Measurements from ENCODE around the gene ZNF474.

Gene ZNF474

DNA sequence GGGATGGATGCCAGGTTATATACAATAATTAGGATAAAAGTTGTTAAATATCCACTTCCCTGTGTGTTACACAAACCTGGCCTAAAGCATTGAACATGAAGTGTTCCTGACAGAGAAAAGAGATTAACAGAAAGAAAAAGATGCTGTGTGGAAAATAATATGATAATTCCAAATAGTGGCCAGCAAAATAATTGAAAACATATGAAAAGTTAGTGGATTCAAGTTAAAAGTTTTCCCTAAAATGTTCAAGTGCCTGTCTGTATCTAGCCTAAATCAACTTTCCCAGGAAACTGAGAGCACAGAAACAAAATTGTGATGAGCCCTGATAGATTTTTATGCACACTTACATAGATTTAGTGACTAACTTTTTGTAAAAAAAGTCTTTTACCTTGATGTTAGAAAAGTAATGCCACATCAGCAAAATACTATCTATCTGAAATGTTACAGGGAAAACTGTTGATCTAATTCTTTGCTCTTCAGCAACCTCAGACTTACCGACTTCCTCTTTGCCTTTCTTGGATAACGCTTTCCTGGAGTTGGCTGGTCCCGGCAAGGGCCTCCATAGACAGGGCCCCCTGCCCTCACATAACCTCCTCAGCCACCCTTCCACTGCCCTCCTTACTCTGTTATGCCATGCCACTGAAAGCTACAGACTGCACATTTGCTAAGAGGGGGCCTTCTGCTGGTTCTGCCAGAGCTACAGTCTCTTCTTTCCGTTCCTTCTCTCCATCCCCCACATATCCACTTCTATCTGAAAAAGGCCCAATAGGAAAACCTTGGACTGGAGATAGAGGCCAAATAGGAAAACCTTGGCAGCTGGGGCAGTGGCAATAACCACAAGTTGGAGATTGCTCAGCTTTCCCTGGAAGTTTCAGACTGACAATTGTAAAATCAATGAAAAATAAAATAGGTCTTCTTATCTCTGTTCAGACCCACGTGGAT lies 44.4 kb downstream of the ZNF474 start:
- H3K4me3 ChIP-seq (ENCODE audit: low read length): no peak overlapping the region
- DNase-seq (ENCODE audit: low read depth, low spot score): no peak

DNA sequence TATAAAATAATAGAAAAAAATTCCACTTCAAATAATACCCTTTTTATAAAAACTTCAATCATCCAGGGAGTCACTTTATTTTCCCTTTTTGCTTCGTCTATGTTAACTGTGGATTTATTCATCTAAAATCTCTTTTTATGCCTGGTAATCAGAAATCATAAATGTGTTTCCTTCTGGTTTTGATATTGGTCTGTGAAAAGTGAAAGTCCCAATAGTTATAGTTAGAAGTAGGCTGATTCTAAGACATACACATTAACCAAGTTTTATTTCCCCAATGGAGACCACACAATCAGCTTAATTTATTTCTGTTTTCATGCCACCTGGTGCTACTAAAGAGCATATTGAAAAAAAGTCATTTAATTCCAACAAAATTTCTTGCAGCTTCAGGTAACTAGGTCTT lies 45.7 kb downstream of the ZNF474 start:
- no peak overlapping the region for H3K4me3 ChIP-seq (ENCODE audit: low read length)
- no peak for DNase-seq (ENCODE audit: low read depth, low spot score)

DNA sequence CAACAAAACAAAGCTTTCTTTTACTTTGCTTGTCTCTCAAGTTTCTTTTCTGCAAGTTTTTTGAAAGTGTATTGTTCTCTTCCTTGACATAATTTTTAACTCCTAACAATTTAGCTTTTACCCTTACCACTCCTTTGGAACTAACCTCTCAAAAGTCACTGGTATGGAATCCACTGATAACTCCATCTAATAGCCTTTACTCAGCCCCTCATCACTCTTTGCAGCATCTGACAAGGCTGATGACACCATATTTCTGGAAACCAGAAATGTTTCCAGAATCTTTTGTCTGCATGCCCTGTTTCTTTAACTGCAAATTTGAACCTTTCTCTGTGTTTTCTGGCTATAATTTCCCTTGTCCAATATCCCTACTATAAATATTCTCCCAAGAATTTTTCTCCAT lies 46.5 kb downstream of the ZNF474 start:
- no peak overlapping the region for H3K4me3 ChIP-seq (ENCODE audit: low read length)
- no peak for DNase-seq (ENCODE audit: low read depth, low spot score)

DNA sequence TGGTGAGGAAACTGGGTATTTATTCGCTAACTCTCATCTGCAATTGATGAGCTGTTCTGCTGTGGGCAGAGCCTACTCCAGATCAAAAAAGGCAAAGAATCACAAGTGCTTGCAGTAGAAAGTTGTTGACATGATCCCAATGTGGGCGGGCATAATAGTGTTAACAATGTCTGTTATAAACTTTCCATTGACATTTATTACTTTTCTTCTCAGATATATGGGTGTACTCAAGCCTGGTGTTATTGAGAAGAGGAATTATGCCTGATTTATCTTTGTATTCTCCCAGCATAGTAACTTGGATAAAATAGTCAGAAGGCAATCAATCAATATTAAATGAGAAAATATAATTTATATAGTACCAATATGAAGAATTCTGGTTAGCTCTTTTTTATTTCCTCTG lies 47.8 kb downstream of the ZNF474 start:
- no peak for DNase-seq (ENCODE audit: low read depth, low spot score)
- H3K4me3 ChIP-seq (ENCODE audit: low read length): no peak overlapping the region

DNA sequence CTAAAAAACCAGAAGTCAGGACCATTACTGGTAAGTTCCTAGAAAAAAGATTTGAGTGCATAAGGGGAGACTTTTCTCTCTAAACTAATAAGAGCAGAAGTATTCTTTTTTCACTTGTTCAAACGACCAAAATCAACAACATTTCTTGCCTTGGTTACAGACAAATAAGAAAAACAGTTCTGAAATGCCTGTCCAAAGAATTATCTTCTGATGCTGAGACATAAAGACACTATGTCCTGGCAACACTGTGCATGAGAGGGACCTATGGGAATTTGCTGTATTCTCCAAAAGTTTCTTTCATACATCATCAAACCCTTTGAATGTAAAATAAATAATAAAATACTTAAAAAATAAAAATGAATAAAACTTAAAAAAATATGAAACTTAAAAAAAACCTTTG lies 50.4 kb downstream of the ZNF474 start:
- no peak for DNase-seq (ENCODE audit: low read depth, low spot score)
- H3K4me3 ChIP-seq (ENCODE audit: low read length): no peak overlapping the region

DNA sequence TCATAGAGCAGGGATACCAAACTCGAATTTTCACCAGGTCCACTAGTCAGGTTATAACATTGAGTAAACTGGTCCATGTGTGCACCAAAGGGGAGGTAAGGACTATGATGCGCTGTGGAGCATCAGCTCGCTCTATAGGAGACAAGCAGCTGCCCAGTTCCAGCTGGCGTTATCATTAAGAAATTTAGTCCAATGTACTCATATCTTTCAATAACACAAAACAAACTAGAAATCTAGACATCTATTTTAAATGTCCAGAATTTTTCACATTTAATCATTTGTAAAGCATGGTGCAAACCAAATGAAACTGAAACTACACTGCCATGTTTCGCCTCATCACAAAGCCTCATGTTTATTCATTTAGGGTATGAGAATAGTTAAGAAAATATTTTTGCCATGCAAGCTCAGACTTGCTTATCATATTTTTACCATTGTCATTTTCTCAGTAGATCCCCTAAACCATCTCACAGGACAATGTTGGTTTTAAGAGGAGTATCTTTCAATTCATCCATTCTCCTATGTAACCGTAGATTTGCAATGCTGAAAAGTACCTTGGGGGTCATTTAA lies 50.9 kb downstream of the ZNF474 start:
- no peak for DNase-seq (ENCODE audit: low read depth, low spot score)

DNA sequence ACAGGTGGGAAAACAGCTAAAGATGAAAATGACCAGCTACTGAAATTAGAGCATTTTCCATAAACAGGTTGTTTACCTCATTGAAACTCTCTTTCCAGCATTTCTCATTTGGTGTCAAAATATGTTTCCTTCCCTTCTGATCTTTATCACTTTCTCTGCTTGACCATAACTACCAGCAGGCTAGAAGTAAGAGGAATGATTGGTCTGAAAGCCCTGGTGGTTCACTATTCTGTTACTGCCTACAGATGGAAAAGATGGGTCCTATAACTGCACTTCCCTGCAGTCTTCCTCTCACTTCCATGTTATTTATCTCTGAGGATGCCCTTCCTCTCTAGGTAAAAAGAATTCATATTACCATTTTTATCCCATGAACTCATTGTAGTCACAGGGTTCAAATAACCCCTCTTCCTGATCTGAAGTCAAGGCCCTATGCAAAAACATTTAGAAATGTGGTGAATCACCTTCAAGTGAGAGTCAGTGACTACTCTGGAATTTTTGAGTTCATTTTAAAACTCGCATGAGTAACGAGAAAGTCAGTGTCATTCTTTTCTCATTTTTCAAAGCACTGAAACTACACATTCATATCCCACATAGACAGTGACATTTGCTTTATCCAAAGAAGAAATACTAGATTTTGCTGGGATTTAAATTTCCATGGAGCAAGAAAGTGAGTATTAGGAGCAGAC lies 51.7 kb downstream of the ZNF474 start:
- no peak overlapping the region for H3K4me3 ChIP-seq (ENCODE audit: low read length)
- DNase-seq (ENCODE audit: low read depth, low spot score): no peak

More for the DNA sequence above, 50.9 kb downstream of the ZNF474 start:
- H3K4me3 ChIP-seq (ENCODE audit: low read length): no peak overlapping the region

DNA sequence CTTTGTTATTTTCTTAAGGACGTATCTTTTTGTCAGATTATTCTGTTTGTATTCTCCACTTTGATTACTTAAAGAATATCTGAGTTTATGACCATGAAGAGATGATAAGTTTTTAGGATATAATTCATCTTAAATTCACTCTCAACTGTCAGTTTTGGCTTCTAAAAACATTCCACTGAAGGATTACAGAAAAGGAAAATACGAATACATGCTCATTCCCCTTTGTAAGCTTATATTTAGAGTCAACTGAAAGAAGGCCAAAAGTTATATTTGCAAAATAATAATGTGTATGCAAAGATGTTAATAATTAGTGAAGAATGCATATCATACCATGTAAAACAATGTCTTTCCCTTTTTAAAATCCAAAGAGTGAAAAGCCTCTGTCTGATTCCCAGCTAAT lies 52.5 kb downstream of the ZNF474 start:
- H3K4me3 ChIP-seq (ENCODE audit: low read length): no peak overlapping the region
- no peak for DNase-seq (ENCODE audit: low read depth, low spot score)

DNA sequence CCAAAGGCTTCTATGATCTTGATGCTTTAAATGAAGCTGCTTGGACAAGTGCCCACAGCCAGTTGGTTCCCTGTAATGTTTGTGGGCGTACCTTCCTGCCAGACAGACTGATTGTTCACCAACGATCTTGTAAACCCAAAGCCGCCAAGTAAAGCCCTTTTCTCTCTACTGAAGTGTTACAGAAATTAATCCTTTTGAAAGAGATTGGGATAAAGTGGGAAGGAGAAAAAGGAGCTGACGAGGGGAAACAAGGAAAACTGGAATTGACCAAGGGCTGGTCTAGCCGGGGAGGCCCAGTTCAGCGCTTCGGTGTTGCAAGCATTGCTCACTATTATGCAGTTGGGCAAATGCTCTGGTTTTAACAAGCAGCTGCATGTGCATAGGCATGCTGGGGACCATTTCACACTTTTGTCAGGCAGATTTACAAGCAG lies 53.2 kb downstream of the ZNF474 start:
- no peak for DNase-seq (ENCODE audit: low read depth, low spot score)
- no peak overlapping the region for H3K4me3 ChIP-seq (ENCODE audit: low read length)

DNA sequence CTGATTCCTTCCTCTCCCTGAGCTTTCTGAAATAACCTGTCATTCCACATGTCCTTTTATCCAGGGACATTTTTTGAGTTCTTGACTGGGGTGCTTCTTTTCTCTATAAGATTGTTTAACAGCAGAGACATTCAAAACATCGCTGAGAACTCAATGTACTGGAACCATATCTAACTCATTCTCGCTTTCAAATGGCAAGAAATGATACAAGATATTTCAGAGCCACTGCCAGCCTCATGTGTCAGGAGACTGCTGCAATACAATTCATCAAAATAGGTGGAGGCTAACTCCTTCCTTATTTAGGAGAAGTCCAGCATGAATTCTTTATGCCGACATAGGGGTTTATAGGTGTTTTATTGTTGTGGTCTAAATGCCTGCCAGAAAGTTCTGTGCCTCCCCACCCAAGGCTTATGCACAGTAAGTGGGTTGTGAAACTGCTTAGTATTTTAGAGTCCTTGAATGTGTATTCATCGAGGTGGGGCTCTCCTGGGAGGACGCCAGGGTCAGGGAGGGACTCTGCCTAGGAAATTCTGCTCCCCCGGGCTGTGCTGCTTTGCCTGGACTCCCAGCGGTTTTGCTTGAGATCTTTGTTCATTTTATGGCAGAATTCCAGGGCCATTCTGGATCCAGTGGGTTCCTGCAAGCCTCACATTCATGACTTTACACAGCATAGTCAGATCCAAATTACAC lies 53.9 kb downstream of the ZNF474 start:
- DNase-seq (ENCODE audit: low read depth, low spot score): no peak
- H3K4me3 ChIP-seq (ENCODE audit: low read length): no peak overlapping the region

DNA sequence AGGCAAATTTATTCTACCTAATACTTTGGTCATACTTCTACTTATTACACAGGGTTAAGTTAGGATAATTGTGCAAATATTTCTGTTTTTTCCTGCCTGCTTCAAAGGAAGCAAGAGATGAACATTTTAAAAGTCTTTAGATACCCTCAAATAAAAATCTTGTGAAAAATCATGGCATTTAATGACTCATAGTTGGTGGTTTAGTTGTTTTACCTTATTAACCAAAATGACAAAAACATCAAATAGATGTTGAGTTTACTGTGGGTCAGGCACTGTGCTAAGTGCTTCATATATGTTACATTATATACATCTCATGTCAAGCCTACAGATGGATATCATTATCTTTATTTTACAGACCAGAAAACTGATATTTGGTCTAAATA lies 54.4 kb downstream of the ZNF474 start:
- no peak for DNase-seq (ENCODE audit: low read depth, low spot score)
- no peak overlapping the region for H3K4me3 ChIP-seq (ENCODE audit: low read length)

DNA sequence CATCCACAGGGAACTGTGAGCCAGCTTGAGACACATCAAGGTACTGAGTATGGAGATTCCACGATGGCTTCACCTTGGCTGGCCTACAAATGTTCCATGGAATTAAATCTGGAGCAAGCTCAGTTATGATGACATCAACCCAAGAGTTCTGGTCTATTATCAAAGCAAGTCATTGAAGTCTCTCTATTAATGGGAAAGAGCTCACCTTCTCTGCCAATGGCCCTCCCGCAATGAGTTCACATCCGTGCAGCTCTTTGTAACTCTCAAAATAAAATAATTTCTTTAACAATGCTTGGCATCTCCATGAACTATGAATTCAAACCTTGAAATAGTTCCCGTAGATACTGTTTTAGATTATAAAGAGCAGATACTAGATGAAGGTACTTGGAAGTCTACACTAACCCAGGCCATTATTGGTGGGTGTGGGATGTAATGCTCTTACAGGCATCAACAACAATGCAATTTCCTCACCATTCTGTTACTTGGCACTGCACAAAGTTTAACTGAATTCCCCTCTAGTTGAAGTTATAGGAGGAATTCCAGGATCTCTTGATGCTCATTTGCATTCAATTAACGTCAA lies 55.4 kb downstream of the ZNF474 start:
- H3K4me3 ChIP-seq (ENCODE audit: low read length): no peak overlapping the region
- DNase-seq (ENCODE audit: low read depth, low spot score): no peak

DNA sequence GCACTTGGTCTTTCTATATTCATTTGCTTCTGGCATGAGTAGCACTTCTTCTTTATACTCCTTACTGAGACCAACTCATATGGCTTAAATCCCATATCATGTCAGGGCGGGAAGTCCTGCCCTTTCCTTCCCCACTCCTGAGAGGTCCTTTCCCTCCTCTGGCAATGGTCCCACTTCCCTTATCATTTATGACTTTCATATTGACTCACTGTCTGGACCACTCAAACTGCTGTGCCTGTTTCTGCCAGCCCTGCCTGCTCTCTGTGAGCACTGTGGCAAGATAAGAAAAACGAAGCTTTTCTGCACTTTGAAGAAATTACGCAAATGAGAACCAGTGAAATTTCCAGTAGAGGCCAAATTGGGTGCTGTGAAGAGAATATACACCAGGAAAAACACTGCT lies 58.1 kb downstream of the ZNF474 start:
- no peak overlapping the region for H3K4me3 ChIP-seq (ENCODE audit: low read length)
- no peak for DNase-seq (ENCODE audit: low read depth, low spot score)

DNA sequence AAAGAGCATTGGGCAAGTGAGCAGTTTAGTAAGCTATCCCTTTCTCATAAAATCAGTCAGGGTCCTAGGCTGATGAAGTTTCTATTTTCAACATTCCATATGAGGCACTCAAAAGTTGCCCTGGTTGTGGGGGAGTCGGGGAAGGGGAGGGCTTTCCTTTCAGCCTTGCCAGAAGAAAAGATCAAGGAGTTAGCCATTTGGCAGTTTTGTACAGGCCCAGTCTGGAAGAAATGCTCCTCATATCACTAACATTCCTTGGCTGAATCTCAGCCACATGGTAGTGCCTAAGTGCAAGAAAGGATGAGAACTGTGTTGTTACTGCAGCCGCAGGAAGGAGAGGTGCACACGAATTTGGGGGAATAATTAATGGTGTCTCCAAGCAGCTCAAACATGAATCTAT lies 60.8 kb downstream of the ZNF474 start:
- H3K4me3 ChIP-seq (ENCODE audit: low read length): no peak overlapping the region

DNA sequence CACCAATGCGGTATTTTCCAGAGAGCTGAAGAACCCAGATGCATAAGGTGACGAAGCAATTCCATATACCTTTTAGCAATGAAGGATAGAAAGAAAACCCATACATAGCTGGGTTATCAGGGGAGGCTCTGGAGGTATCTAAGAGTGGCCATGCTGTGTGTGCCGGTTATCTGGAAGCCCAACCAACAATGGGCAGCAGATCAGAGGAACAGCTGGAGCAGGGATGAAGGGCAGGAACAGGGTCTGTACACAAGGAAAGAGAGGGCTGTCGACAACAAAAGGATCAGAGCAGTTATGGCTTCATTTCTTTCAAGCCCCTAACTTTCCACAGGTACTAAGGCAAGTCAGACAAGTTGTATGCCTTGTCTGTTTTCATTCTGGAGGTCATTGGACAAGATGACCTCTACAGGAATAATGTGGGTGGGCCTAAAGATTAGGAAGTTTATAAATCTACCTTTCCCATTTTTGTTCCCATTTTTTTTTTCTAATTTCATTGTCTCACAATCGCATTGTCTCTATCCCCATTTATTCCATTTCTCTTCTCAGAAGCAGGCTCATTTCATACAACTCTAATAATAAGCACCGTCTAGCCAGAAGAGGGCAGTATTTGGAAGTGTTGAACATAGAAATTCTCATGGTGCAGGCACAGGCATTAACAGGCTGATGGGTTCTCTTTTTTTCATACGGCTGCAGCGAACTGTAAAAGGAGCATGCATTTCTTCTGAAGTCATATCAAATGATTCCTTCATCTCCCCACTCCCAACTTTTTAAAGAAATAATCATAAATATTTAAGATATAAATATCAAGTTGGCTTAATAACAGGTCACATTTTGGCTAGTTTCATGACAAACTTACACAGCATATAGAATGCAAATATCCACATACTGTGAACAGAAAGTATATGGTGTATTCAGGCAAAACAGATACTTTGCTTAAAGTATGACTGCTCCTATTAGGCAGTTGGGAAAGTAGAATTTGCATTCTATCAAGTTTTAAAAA lies 63.5 kb downstream of the ZNF474 start:
- peak; percentile 41 for DNase-seq (ENCODE audit: low read depth, low spot score)
- H3K4me3 ChIP-seq (ENCODE audit: low read length): no peak overlapping the region

More for the DNA sequence above, 60.8 kb downstream of the ZNF474 start:
- no peak for DNase-seq (ENCODE audit: low read depth, low spot score)

DNA sequence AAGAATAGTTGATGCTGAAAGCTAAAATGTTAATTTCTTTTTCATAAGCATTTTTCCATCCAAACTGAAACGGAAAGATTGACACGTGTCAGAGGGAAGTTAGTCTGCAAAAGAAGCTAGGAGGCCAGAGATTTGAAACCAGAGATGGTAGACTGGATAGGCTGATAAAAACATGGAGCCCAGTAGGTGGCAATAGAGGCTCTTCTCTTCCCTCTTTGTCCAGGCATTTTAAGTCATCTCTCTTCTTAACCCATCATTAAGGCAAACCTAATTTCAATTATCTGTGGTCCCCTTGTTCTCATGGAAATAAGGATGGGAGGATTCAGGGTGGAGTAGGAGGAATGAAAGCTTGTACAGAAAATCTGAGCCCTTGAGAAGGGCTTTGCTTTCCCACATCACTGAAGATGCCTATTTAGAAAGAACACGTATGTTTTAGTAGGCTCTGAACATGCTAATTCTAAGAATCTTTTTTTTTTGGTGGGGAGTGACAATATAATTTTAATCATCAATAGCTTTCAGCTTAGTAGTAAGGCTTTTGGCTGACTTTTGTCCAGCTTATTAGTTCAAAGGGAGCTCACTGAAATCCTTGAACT lies 66.6 kb downstream of the ZNF474 start:
- no peak for DNase-seq (ENCODE audit: low read depth, low spot score)

DNA sequence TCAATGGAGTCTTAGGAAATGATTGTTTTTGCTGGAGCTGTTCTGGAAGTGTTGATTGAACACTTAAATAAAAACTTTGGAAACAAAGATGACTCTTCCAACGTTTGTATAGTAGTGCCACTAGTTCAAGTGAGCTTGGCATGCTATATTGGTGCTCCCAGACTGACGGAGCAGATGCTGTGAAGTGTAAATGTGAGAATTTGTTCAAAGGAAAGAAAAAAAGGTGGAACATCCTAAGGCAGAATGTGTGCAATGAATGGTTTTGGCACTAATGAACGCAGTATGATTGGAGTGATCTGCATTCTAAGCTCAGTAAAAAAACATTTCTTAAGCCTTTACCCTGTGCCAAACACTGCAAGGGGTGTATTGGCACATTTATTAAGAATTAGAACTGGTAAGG lies 69.8 kb downstream of the ZNF474 start:
- DNase-seq (ENCODE audit: low read depth, low spot score): no peak
- H3K4me3 ChIP-seq (ENCODE audit: low read length): no peak overlapping the region

More for the DNA sequence above, 66.6 kb downstream of the ZNF474 start:
- H3K4me3 ChIP-seq (ENCODE audit: low read length): no peak overlapping the region

DNA sequence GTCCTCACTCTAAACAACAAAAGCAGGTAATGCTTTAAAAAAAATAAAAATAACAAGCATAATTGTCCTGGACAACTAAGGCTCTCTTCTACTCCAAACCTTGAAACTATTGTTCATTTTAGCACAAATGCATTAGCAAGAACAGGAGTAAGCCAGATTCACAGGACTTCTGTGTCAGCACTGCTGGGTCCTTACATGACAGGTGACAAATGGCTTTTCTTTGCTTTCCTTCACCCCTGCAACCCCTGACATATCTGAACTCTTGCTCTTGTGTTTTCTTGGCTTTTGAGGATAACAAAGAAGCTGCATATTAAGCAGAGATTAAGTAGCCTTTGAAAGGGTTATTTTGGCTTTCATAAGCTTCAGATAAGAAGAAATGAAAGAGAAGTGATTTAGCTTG lies 71.1 kb downstream of the ZNF474 start:
- H3K4me3 ChIP-seq (ENCODE audit: low read length): no peak overlapping the region
- no peak for DNase-seq (ENCODE audit: low read depth, low spot score)
